SK-N-SH (cell line): Measurements from ENCODE around the gene BBIP1. TPM values are rescaled to one million over a fixed set of nuclear protein-coding genes. Genes with fewer than 3 reads are reported as not detected.

Source experiments
- CTCF ChIA-PET: fragments of 300-600, 350-600 bp; formaldehyde crosslinking; extraction: SDS; loops from one replicate; lab custom pipeline; 2021; lab: Yijun Ruan, JAX
- POLR2A ChIA-PET: fragments of 350-600 bp; sonication (Branson Sonifier 250); formaldehyde crosslinking; extraction: SDS; loops from one replicate; lab custom pipeline; 2020; ENCODE audit warnings: antibody characterized with exemption, inconsistent platforms; lab: Yijun Ruan, JAX
- DNase-seq: peaks from one replicate; pipeline ENCODE4 v3.0.0; 2012
- H2AFZ ChIP-seq: fragments of 200-600 bp; sonication (generic); 2 replicates; pipeline ENCODE4 v1.8.1; 2016; ENCODE audit warnings: antibody characterized with exemption, mild to moderate bottlenecking, low read depth
- H3F3A ChIP-seq: fragments of 200-600 bp; sonication (generic); replicated peaks from 2 replicates; pipeline ENCODE3; 2016; ENCODE audit warnings: antibody characterized with exemption, mild to moderate bottlenecking; ENCODE audit not compliant: insufficient read depth
- H3K27ac ChIP-seq, 2 experiments: fragments of 200-500 bp in 1 of 2; fragments of 200-600 bp in 1 of 2; sonication (Bioruptor generic) in 1 of 2; sonication (generic), shearing (Covaris generic) in 1 of 2; 2 replicates each; pipeline versions ENCODE4 v1.5.1 to v1.6.1; 2014 to 2016; ENCODE audit warnings: low read depth in 2 of 2, inconsistent platforms in 1 of 2, low read length in 1 of 2, mild to moderate bottlenecking in 1 of 2, mixed read lengths in 1 of 2
- H3K27me3 ChIP-seq: fragments of 200-600 bp; sonication (generic), shearing (Covaris generic); 2 replicates; pipeline ENCODE4 v1.6.1; 2016; ENCODE audit warnings: mixed run types; ENCODE audit not compliant: insufficient read depth
- H3K36me3 ChIP-seq, 2 experiments: fragments of 200-500 bp in 1 of 2; fragments of 200-600 bp in 1 of 2; sonication (Bioruptor generic) in 1 of 2; sonication (generic) in 1 of 2; replicated peaks in 1 of 2; 2 replicates each; pipeline versions ENCODE3 to v1.5.1; 2014 to 2016; ENCODE audit warnings: low read length in 1 of 2, mild to moderate bottlenecking in 1 of 2; ENCODE audit not compliant: insufficient read depth in 2 of 2, control insufficient read depth in 1 of 2
- H3K4me1 ChIP-seq, 2 experiments: fragments of 200-500 bp in 1 of 2; fragments of 200-600 bp in 1 of 2; sonication (Bioruptor generic) in 1 of 2; sonication (generic), shearing (Covaris generic) in 1 of 2; 2 replicates each; pipeline versions ENCODE4 v1.5.1 to v1.6.1; 2014 to 2016; ENCODE audit warnings: low read depth in 1 of 2, low read length in 1 of 2, mixed run types in 1 of 2; ENCODE audit not compliant: insufficient read depth in 2 of 2, control insufficient read depth in 1 of 2
- H3K4me2 ChIP-seq: fragments of 200-600 bp; sonication (generic), shearing (Covaris generic); 2 replicates; pipeline ENCODE4 v1.6.1; 2017; ENCODE audit warnings: mixed run types
- H3K4me3 ChIP-seq, 2 experiments: fragments of 200-500 bp in 1 of 2; fragments of 200-600 bp in 1 of 2; sonication (Bioruptor generic) in 1 of 2; sonication (generic), shearing (Covaris generic) in 1 of 2; 2 replicates each; pipeline versions ENCODE4 v1.5.1 to v1.8.1; 2014 to 2016; ENCODE audit warnings: low read depth in 2 of 2, inconsistent platforms in 1 of 2, low read length in 1 of 2, mild to moderate bottlenecking in 1 of 2, mixed read lengths in 1 of 2, moderate library complexity in 1 of 2
- H3K79me2 ChIP-seq: fragments of 200-600 bp; sonication (generic); 2 replicates; pipeline ENCODE4 v1.8.1; 2017; ENCODE audit warnings: mild to moderate bottlenecking; ENCODE audit not compliant: insufficient read depth
- H3K9ac ChIP-seq: fragments of 200-600 bp; sonication (generic); 2 replicates; pipeline ENCODE4 v1.6.1; 2017; ENCODE audit warnings: mixed run types
- H3K9me2 ChIP-seq: fragments of 200-600 bp; sonication (generic); 2 replicates; pipeline ENCODE4 v1.6.1; 2017; ENCODE audit warnings: mixed run types
- H3K9me3 ChIP-seq: fragments of 200-600 bp; sonication (generic); 2 replicates; pipeline ENCODE4 v1.6.1; 2017; ENCODE audit warnings: mixed run types, mild to moderate bottlenecking, moderate library complexity
- H4K20me1 ChIP-seq: fragments of 200-600 bp; sonication (generic); 2 replicates; pipeline ENCODE4 v1.6.1; 2017; ENCODE audit warnings: mild to moderate bottlenecking, mixed run types; ENCODE audit not compliant: insufficient read depth
- CHD2 ChIP-seq: fragments of 150-350 bp; IDR thresholded peaks from 2 replicates; pipeline ENCODE4 v1.6.1; 2018; ENCODE audit warnings: low read length; ENCODE audit not compliant: partially characterized antibody
- CTCF ChIP-seq: fragments of 200-600 bp; sonication (generic); IDR thresholded peaks from 2 replicates; pipeline ENCODE4 v1.6.1; 2017; ENCODE audit warnings: antibody characterized with exemption, mild to moderate bottlenecking, moderate library complexity
- ELF1 ChIP-seq: IDR thresholded peaks from 2 replicates; pipeline ENCODE4 v1.4.0; 2012
- EP300 ChIP-seq, 2 experiments: IDR thresholded peaks; 2 replicates each; pipeline versions ENCODE4 v1.4.0 to v1.6.1; 2012; ENCODE audit warnings: borderline replicate concordance in 1 of 2, low read depth in 1 of 2, low read length in 1 of 2
- FOSL2 ChIP-seq: IDR thresholded peaks from 2 replicates; pipeline ENCODE4 v1.4.0; 2012; ENCODE audit warnings: low read depth, mild to moderate bottlenecking, moderate library complexity, borderline replicate concordance
- FOXM1 ChIP-seq: IDR thresholded peaks from 2 replicates; pipeline ENCODE4 v1.4.0; 2012; ENCODE audit warnings: low read depth, mild to moderate bottlenecking
- GABPA ChIP-seq: IDR thresholded peaks from 2 replicates; pipeline ENCODE4 v1.4.0; 2012; ENCODE audit warnings: low read depth, mild to moderate bottlenecking
- GATA2 ChIP-seq: sonication (generic); formaldehyde crosslinking; IDR thresholded peaks from 2 replicates; pipeline ENCODE4 v1.5.0; 2020; ENCODE audit warnings: mild to moderate bottlenecking, missing genetic modification reagents
- MAX ChIP-seq: IDR thresholded peaks from 2 replicates; pipeline ENCODE4 v1.4.0; 2012; ENCODE audit warnings: low read depth
- MXI1 ChIP-seq: IDR thresholded peaks from 2 replicates; pipeline ENCODE4 v1.6.1; 2012; ENCODE audit warnings: mild to moderate bottlenecking, low read depth, low read length, improper control_type of control experiment
- NFIC ChIP-seq: IDR thresholded peaks from 2 replicates; pipeline ENCODE4 v1.4.0; 2012; ENCODE audit warnings: borderline replicate concordance
- NRF1 ChIP-seq: IDR thresholded peaks from 2 replicates; pipeline ENCODE4 v1.6.1; 2012; ENCODE audit warnings: low read depth, mild to moderate bottlenecking, low read length
- PBX3 ChIP-seq: IDR thresholded peaks from 2 replicates; pipeline ENCODE4; 2012
- RAD21 ChIP-seq: IDR thresholded peaks from 2 replicates; pipeline ENCODE4 v1.6.1; 2012; ENCODE audit warnings: mild to moderate bottlenecking, low read length
- RFX5 ChIP-seq: IDR thresholded peaks from 2 replicates; pipeline ENCODE4 v1.6.1; 2012; ENCODE audit warnings: mild to moderate bottlenecking, improper control_type of control experiment, low read length
- RXRA ChIP-seq: IDR thresholded peaks from 2 replicates; pipeline ENCODE4 v1.4.0; 2012; ENCODE audit warnings: low read depth, mild to moderate bottlenecking, borderline replicate concordance
- SMC3 ChIP-seq: IDR thresholded peaks from 2 replicates; pipeline ENCODE4 v1.6.1; 2012; ENCODE audit warnings: low read depth, low read length, improper control_type of control experiment
- TEAD4 ChIP-seq: IDR thresholded peaks from 2 replicates; pipeline ENCODE4 v1.4.0; 2012; ENCODE audit warnings: mild to moderate bottlenecking, borderline replicate concordance; ENCODE audit not compliant: insufficient read depth
- WGBS: methylation state at CpG from one replicate; pipeline ENCODE4 v1.1.6; 2017; ENCODE audit warnings: low lambda C conversion rate; 5-methylcytosine and 5-hydroxymethylcytosine counted together
- polyA plus RNA-seq, 3 experiments: library from polyadenylated mRNA; depleted of rRNA; stranded (reverse); fragments of >200 nt; gene quantifications; 2 replicates each; pipeline ENCODE4 v1.2.3, GENCODE V29; 2012

BBIP1 gene
- polyA plus RNA-seq, 1 of the 3 experiments (the other 2 are of a cell fraction) = 16.2 TPM

GRCh38 chr10:110872145-110872983 is 46.6 kb downstream of the BBIP1 start:
- H4K20me1 ChIP-seq = peaks cover 13% of the 10 kb centered on the region; the same call in 1 of the 2 replicates
- H3K27ac ChIP-seq = peak overlapping the region; percentile 88 to 97
- ChIA-PET POLR2A (interaction anchor here (1.0 to 1.4 kb wide), 6 partner anchors 12 to 84 kb away, joined by 3 to 12 read pairs (median 4); partner anchors contain the start of genes BBIP1 and SHOC2), CTCF (interaction anchor here (0.5 to 1.4 kb wide), 13 partner anchors 14 to 262 kb away, joined by 3 to 5 read pairs (median 3); no protein-coding TSS in a partner anchor)
- DNase-seq = peak; percentile 86
- 1% methylated on average over 26 of the region's 70 CpGs for WGBS
- peak overlapping the region; percentile 88 for H3K9ac ChIP-seq
- peaks cover 13 to 14% of the 10 kb centered on the region in 2 experiments for H3K36me3 ChIP-seq
- peak overlapping the region; percentile 86 for H3K4me2 ChIP-seq
- peaks cover 0 to 27% of the 10 kb centered on the region in 2 experiments; a peak in 2 of 4 replicates for H3K4me1 ChIP-seq
- H2AFZ ChIP-seq = peak overlapping the region; percentile 61
- no peaks in the 10 kb centered on the region for H3K9me3 ChIP-seq
- H3K27me3 ChIP-seq = no peaks in the 10 kb centered on the region
- peaks cover 36% of the 10 kb centered on the region for H3K79me2 ChIP-seq
- H3F3A ChIP-seq = peaks cover 3% of the 10 kb centered on the region
- peak overlapping the region; percentile 74 to 91 for H3K4me3 ChIP-seq
- H3K9me2 ChIP-seq = no peaks in the 10 kb centered on the region
- no peak for TF ChIP-seq NFIC
- TF ChIP-seq GATA2 (CRISPR knock-in tag) = peak; percentile 53
- no peak for TF ChIP-seq PBX3
- no peak for TF ChIP-seq RXRA
- 0 out of 4 replicates have a peak, but pooled peaks of 1 of the 2 experiments have one; percentile 3 for TF ChIP-seq EP300 (IDR thresholded peaks at IDR 0.05; ENCODE audit: borderline replicate concordance in 1 of 2, low read depth in 1 of 2, low read length in 1 of 2)
- no peak for TF ChIP-seq FOSL2
- TF ChIP-seq SMC3 = no peak
- TF ChIP-seq GABPA = peak; percentile 57
- peak; percentile 36; the same call in 1 of the 2 replicates for TF ChIP-seq CTCF
- peak; percentile 37; the same call in 1 of the 2 replicates for TF ChIP-seq RAD21
- no peak for TF ChIP-seq FOXM1
- TF ChIP-seq MXI1 = peak; percentile 94
- TF ChIP-seq MAX = peak; percentile 77
- peak; percentile 10; the same call in 1 of the 2 replicates for TF ChIP-seq TEAD4
- peak; percentile 22 for TF ChIP-seq CHD2
- TF ChIP-seq NRF1 = no peak
- peak; percentile 23; the same call in 1 of the 2 replicates for TF ChIP-seq RFX5
- no peak for TF ChIP-seq ELF1
- TF ChIP-seq, all 33 proteins: peak for 10
